Renal cortical epithelial cell (primary cell): Measurements from ENCODE around the gene SORT1. TPM values are rescaled to one million over a fixed set of nuclear protein-coding genes. Genes with fewer than 3 reads are reported as not detected.
"Not testable (repeated sequence)": the region's sequence is repeated elsewhere in the genome, so short reads cannot be mapped to it uniquely, and the experiment has no call there.

Source experiments
- DNase-seq: peaks from one replicate; pipeline ENCODE4 v3.0.0-alpha.2; 2011; ENCODE audit warnings: low read depth
- total RNA-seq: library from RNA; depleted of rRNA; stranded (reverse); fragments of >200 nt; gene quantifications from 2 replicates; pipeline ENCODE4 v1.2.3, GENCODE V29; 2014

SORT1 gene
- total RNA-seq, 1 donor from 2014 or later = 96.6 TPM

GRCh38 chr1:109341944-109342930 is 55.5 kb downstream of the SORT1 start:
- DNase-seq = no peak

- no peak for DNase-seq
Observed at GRCh38 chr1:109338608-109339007, 59.1 kb downstream of the SORT1 start.

- DNase-seq = no peak
Observed at GRCh38 chr1:109338091-109338490, 59.6 kb downstream of the SORT1 start.

- no peak for DNase-seq
Observed at GRCh38 chr1:109335091-109335490, 62.6 kb downstream of the SORT1 start.

GRCh38 chr1:109331113-109331512 is 66.6 kb downstream of the SORT1 start:
- DNase-seq = no peak

GRCh38 chr1:109327285-109327684 is 70.4 kb downstream of the SORT1 start:
- no peak for DNase-seq

- DNase-seq = no peak
Observed at GRCh38 chr1:109322974-109323373, 74.7 kb downstream of the SORT1 start.

- DNase-seq = no peak
Observed at GRCh38 chr1:109319114-109319513, 78.6 kb downstream of the SORT1 start.

- no peak for DNase-seq
Observed at GRCh38 chr1:109316506-109316905, 81.2 kb downstream of the SORT1 start.

GRCh38 chr1:109315288-109315687 is 82.4 kb downstream of the SORT1 start:
- no peak for DNase-seq

- DNase-seq = no peak
Observed at GRCh38 chr1:109314795-109315194, 82.9 kb downstream of the SORT1 start.

- peak; percentile 34 for DNase-seq
Observed at GRCh38 chr1:109312978-109313775, 84.5 kb downstream of the SORT1 start.

GRCh38 chr1:109312246-109312645 is 85.5 kb downstream of the SORT1 start:
- no peak for DNase-seq

GRCh38 chr1:109309347-109309746 is 88.4 kb downstream of the SORT1 start:
- no peak for DNase-seq

- no peak for DNase-seq
Observed at GRCh38 chr1:109307274-109308021, 90.3 kb downstream of the SORT1 start.

GRCh38 chr1:109306832-109307273 is 90.9 kb downstream of the SORT1 start, which contains the start of gene MYBPHL:
Gene MYBPHL (minus strand): TSS chr1:109307011. CDS start chr1:109306991, 20 bp downstream.
- DNase-seq = no peak

GRCh38 chr1:109305991-109306390 is 91.7 kb downstream of the SORT1 start:
- DNase-seq = not testable (repeated sequence)

GRCh38 chr1:109304226-109304920 is 93.3 kb downstream of the SORT1 start:
- no peak for DNase-seq

GRCh38 chr1:109301874-109302273 is 95.8 kb downstream of the SORT1 start:
- DNase-seq = no peak

GRCh38 chr1:109300650-109301151 is 97.0 kb downstream of the SORT1 start:
- peak; percentile 21 for DNase-seq
